Measurements from ENCODE around the gene ITM2C. TPM values are rescaled to one million over a fixed set of nuclear protein-coding genes. Genes with fewer than 3 reads are reported as not detected.

ITM2C gene
- total and polyA plus RNA-seq, 9 of the 15 experiments (the other 6 are each of a cell fraction or from before 2014, with no cell fraction given): 0.49 to 58.8 (median 21.5) TPM

DNA sequence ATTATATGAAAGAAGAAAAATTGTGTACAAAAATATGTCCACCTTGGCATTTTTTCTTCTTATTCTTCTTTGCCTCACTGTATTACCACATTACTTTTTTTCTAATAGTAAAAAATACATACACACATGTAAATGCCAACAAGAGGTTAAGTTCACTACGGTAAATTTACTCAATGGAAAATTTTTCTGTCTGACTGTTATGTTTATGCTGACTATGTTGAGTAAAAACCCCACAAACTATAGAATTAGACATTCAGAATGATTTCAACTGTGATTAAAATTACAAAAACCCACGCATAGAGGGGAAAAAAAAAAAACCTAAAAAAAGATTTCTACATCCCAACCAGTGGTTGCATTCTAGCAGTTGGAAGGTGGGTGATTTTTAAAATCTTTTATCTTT, 54.9 kb downstream of the ITM2C start (continued):
- TF ChIP-seq CREB1 (IDR thresholded peaks at IDR 0.05): no peak
- TF ChIP-seq CREB1 (CRISPR knock-in tag; IDR thresholded peaks at IDR 0.05): no peak
- no peak for TF ChIP-seq ZNF436 (CRISPR knock-in tag; IDR thresholded peaks at IDR 0.05)
- TF ChIP-seq, protein P1, sequence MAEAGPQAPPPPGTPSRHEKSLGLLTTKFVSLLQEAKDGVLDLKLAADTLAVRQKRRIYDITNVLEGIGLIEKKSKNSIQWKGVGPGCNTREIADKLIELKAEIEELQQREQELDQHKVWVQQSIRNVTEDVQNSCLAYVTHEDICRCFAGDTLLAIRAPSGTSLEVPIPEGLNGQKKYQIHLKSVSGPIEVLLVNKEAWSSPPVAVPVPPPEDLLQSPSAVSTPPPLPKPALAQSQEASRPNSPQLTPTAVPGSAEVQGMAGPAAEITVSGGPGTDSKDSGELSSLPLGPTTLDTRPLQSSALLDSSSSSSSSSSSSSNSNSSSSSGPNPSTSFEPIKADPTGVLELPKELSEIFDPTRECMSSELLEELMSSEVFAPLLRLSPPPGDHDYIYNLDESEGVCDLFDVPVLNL (CRISPR knock-in tag; IDR thresholded peaks at IDR 0.05; ENCODE audit: low read depth): no peak
- TF ChIP-seq MYNN (IDR thresholded peaks at IDR 0.05): no peak
- no peak for TF ChIP-seq MYNN (CRISPR knock-in tag; IDR thresholded peaks at IDR 0.05)
- TF ChIP-seq LARP7 (IDR thresholded peaks at IDR 0.05): no peak
- TF ChIP-seq SRSF3 (IDR thresholded peaks at IDR 0.05; ENCODE audit: insufficient read depth, low read length): no peak
- TF ChIP-seq CCAR2 (IDR thresholded peaks at IDR 0.05; ENCODE audit: low read depth, low read length): no peak
- no peak for TF ChIP-seq CBX8 (IDR thresholded peaks at IDR 0.05; ENCODE audit: borderline replicate concordance, extremely low read depth, low read depth, low read length, poor library complexity, severe bottlenecking)
- TF ChIP-seq STAG1 (CRISPR knock-in tag; IDR thresholded peaks at IDR 0.05; ENCODE audit: borderline replicate concordance): no peak
- no peak for TF ChIP-seq TAF9B (IDR thresholded peaks at IDR 0.05; ENCODE audit: partially characterized antibody)
- TF ChIP-seq, protein P2, sequence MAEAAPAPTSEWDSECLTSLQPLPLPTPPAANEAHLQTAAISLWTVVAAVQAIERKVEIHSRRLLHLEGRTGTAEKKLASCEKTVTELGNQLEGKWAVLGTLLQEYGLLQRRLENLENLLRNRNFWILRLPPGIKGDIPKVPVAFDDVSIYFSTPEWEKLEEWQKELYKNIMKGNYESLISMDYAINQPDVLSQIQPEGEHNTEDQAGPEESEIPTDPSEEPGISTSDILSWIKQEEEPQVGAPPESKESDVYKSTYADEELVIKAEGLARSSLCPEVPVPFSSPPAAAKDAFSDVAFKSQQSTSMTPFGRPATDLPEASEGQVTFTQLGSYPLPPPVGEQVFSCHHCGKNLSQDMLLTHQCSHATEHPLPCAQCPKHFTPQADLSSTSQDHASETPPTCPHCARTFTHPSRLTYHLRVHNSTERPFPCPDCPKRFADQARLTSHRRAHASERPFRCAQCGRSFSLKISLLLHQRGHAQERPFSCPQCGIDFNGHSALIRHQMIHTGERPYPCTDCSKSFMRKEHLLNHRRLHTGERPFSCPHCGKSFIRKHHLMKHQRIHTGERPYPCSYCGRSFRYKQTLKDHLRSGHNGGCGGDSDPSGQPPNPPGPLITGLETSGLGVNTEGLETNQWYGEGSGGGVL (CRISPR knock-in tag; IDR thresholded peaks at IDR 0.05): no peak
- no peak for TF ChIP-seq RBM39 (optimal IDR thresholded peaks at IDR 0.05; ENCODE audit: low read depth, low read length)
